ENCODE measurements around the gene ALG11. TPM values are rescaled to one million over a fixed set of nuclear protein-coding genes. Genes with fewer than 3 reads are reported as not detected.

ALG11 gene
- total and polyA plus RNA-seq, 4 donors: 5.4 to 34.5 (median 11.9) TPM

- Histone ChIP-seq H3K4me3 (ENCODE audit: low read depth in 1 of 3, low read length in 3 of 3) (no peak overlapping the region), H3K27ac (ENCODE audit: low read depth in 1 of 2, low read length in 2 of 2) (no peak overlapping the region), H3K27me3 (ENCODE audit: control insufficient read depth in 4 of 4, insufficient read depth in 4 of 4, low read length in 3 of 4) (no peaks in the 10 kb centered on the region), H3K4me1 (ENCODE audit: control insufficient read depth in 4 of 4, insufficient read depth in 4 of 4, low read length in 3 of 4) (peaks cover 3 to 47% (median 35%) of the 10 kb centered on the region in 4 donors), H3K9ac (ENCODE audit: low read depth in 1 of 2, low read length in 2 of 2) (no peak overlapping the region), H3K36me3 (ENCODE audit: control insufficient read depth in 4 of 4, insufficient read depth in 3 of 4, low read depth in 1 of 4, low read length in 3 of 4) (no peaks in the 10 kb centered on the region), H3K9me3 (ENCODE audit: control insufficient read depth in 4 of 4, low read length in 3 of 4) (no peaks in the 10 kb centered on the region)
- TF ChIP-seq HNF4G (IDR thresholded peaks at IDR 0.05): no peak
- no peak for TF ChIP-seq YY1 (IDR thresholded peaks at IDR 0.05)
- no peak for TF ChIP-seq FOXA1 (IDR thresholded peaks at IDR 0.05)
- no peak for TF ChIP-seq NR2F2 (IDR thresholded peaks at IDR 0.05)
- TF ChIP-seq ATF3 (IDR thresholded peaks at IDR 0.05): no peak
- no peak for TF ChIP-seq RXRA (IDR thresholded peaks at IDR 0.05)
- no peak for TF ChIP-seq MAX (IDR thresholded peaks at IDR 0.05)
- no peak for TF ChIP-seq RAD21 (IDR thresholded peaks at IDR 0.05)
- WGBS: 85% methylated on average over 4 of the region's 4 CpGs
- DNase-seq (ENCODE audit: low spot score): no peak
Measured at GRCh38 chr13:52002361-52002760, 9.8 kb upstream of the ALG11 start.

GRCh38 chr13:52003541-52003940 is 8.7 kb upstream of the ALG11 start:
- H3K4me3 ChIP-seq (ENCODE audit: low read depth in 1 of 3, low read length in 3 of 3): no peak overlapping the region
- no peaks in the 10 kb centered on the region for H3K9me3 ChIP-seq (ENCODE audit: control insufficient read depth in 4 of 4, low read length in 3 of 4)
- TF ChIP-seq ZBTB33 (IDR thresholded peaks at IDR 0.05) (no peak), YY1 (IDR thresholded peaks at IDR 0.05) (no peak)
- DNase-seq (ENCODE audit: low spot score): no peak
- no peak overlapping the region for H3K9ac ChIP-seq (ENCODE audit: low read depth in 1 of 2, low read length in 2 of 2)
- no peaks in the 10 kb centered on the region for H3K27me3 ChIP-seq (ENCODE audit: control insufficient read depth in 4 of 4, insufficient read depth in 4 of 4, low read length in 3 of 4)
- H3K36me3 ChIP-seq (ENCODE audit: control insufficient read depth in 4 of 4, insufficient read depth in 3 of 4, low read depth in 1 of 4, low read length in 3 of 4): no peaks in the 10 kb centered on the region
- peaks cover 3 to 41% (median 28%) of the 10 kb centered on the region in 4 donors for H3K4me1 ChIP-seq (ENCODE audit: control insufficient read depth in 4 of 4, insufficient read depth in 4 of 4, low read length in 3 of 4)
- H3K27ac ChIP-seq (ENCODE audit: low read depth in 1 of 2, low read length in 2 of 2): no peak overlapping the region
- 77% methylated on average over 4 of the region's 4 CpGs for WGBS

- H3K9me3 ChIP-seq (ENCODE audit: control insufficient read depth in 4 of 4, low read length in 3 of 4): no peaks in the 10 kb centered on the region
- no peak overlapping the region for H3K9ac ChIP-seq (ENCODE audit: low read depth in 1 of 2, low read length in 2 of 2)
- TF ChIP-seq RAD21 (IDR thresholded peaks at IDR 0.05) (peak in 1 of 2 donors; percentile 25), TAF1 (conservative IDR thresholded peaks at IDR 0.05) (no peak)
- H3K4me1 ChIP-seq (ENCODE audit: control insufficient read depth in 4 of 4, insufficient read depth in 4 of 4, low read length in 3 of 4): peaks cover 3 to 36% (median 20%) of the 10 kb centered on the region in 4 donors
- H3K36me3 ChIP-seq (ENCODE audit: control insufficient read depth in 4 of 4, insufficient read depth in 3 of 4, low read depth in 1 of 4, low read length in 3 of 4): no peaks in the 10 kb centered on the region
- 82% methylated on average over 7 of the region's 7 CpGs for WGBS
- no peak overlapping the region for H3K4me3 ChIP-seq (ENCODE audit: low read depth in 1 of 3, low read length in 3 of 3)
- no peak overlapping the region for H3K27ac ChIP-seq (ENCODE audit: low read depth in 1 of 2, low read length in 2 of 2)
- no peaks in the 10 kb centered on the region for H3K27me3 ChIP-seq (ENCODE audit: control insufficient read depth in 4 of 4, insufficient read depth in 4 of 4, low read length in 3 of 4)
- no peak for DNase-seq (ENCODE audit: low spot score)
Measured at GRCh38 chr13:52004511-52005170, 7.6 kb upstream of the ALG11 start.

- TF ChIP-seq GABPA (IDR thresholded peaks at IDR 0.05 in 1 of 2, conservative IDR thresholded peaks at IDR 0.05 in 1 of 2) (no peak), ATF3 (IDR thresholded peaks at IDR 0.05) (no peak)
- Histone ChIP-seq H3K27ac (ENCODE audit: low read depth in 1 of 2, low read length in 2 of 2) (no peak overlapping the region), H3K4me1 (ENCODE audit: control insufficient read depth in 4 of 4, insufficient read depth in 4 of 4, low read length in 3 of 4) (peaks cover 3 to 44% (median 27%) of the 10 kb centered on the region in 4 donors), H3K9me3 (ENCODE audit: control insufficient read depth in 4 of 4, low read length in 3 of 4) (no peaks in the 10 kb centered on the region), H3K9ac (ENCODE audit: low read depth in 1 of 2, low read length in 2 of 2) (no peak overlapping the region), H3K4me3 (ENCODE audit: low read depth in 1 of 3, low read length in 3 of 3) (no peak overlapping the region), H3K36me3 (ENCODE audit: control insufficient read depth in 4 of 4, insufficient read depth in 3 of 4, low read depth in 1 of 4, low read length in 3 of 4) (no peaks in the 10 kb centered on the region), H3K27me3 (ENCODE audit: control insufficient read depth in 4 of 4, insufficient read depth in 4 of 4, low read length in 3 of 4) (no peaks in the 10 kb centered on the region)
- DNase-seq (ENCODE audit: low spot score): no peak
- 91% methylated on average over 13 of the region's 13 CpGs for WGBS
Measured at GRCh38 chr13:52005841-52006522, 6.2 kb upstream of the ALG11 start.

Data from liver (tissue), 9 donors.